T-cell (primary cell): ENCODE measurements around the gene TLE2. TPM values are rescaled to one million over a fixed set of nuclear protein-coding genes. Genes with fewer than 3 reads are reported as not detected.

ENCODE experiments used
- ATAC-seq, 4 experiments: fragments of 200-7000 bp in 3 of 4; fragments of 150-1000 bp in 1 of 4; cut with Tn5 transposase; replicated peaks in 1 of 4; 1 replicate in 3 of 4; 2 replicates in 1 of 4; pipeline ENCODE4 v1.10.0; 2021; ENCODE audit warnings: moderate library complexity in 3 of 4, mild to moderate bottlenecking in 2 of 4, moderate number of reproducible peaks in 1 of 4
- CTCF ChIA-PET, 2 donors: fragments of 300-600 bp; sonication (Branson Sonifier 250); formaldehyde crosslinking; loops; one replicate each; lab custom pipeline; 2022; ENCODE audit warnings: antibody characterized with exemption in 2 of 2; lab: Charles Lee
- POLR2A ChIA-PET, 2 donors: fragments of 300-600 bp; sonication (Branson Sonifier 250); formaldehyde crosslinking; loops; one replicate each; lab custom pipeline; 2022; ENCODE audit warnings: antibody characterized with exemption in 2 of 2; lab: Charles Lee
- DNase-seq, 35 experiments: peaks; one replicate each; pipeline versions ENCODE4 v3.0.0 to v3.0.0-alpha.2; 2013 to 2023
- H3K27ac ChIP-seq: one replicate; pipeline ENCODE4 v1.5.1; 2013; ENCODE audit warnings: low read length
- H3K27me3 ChIP-seq, 2 experiments: replicated peaks in 1 of 2; 1 replicate in 1 of 2; 2 replicates in 1 of 2; pipeline versions ENCODE4 v1.6.1 to v1.7.0; 2013; ENCODE audit warnings: low read length in 1 of 2, mixed read lengths in 1 of 2; ENCODE audit not compliant: control insufficient read depth in 2 of 2, insufficient read depth in 2 of 2; ENCODE audit errors: extremely low read depth in 1 of 2
- H3K36me3 ChIP-seq, 2 donors: 1 replicate in 1 of 2; 2 replicates in 1 of 2; pipeline versions ENCODE4 v1.6.1 to v1.7.0; 2013; ENCODE audit warnings: low read length in 1 of 2; ENCODE audit not compliant: control insufficient read depth in 2 of 2, insufficient read depth in 1 of 2; ENCODE audit errors: extremely low read depth in 1 of 2
- H3K4me1 ChIP-seq, 2 experiments: 1 replicate in 1 of 2; 2 replicates in 1 of 2; pipeline versions ENCODE4 v1.6.1 to v1.7.0; 2013; ENCODE audit warnings: low read length in 2 of 2, mixed read lengths in 1 of 2; ENCODE audit not compliant: insufficient read depth in 2 of 2, control insufficient read depth in 1 of 2; ENCODE audit errors: extremely low read depth in 1 of 2
- H3K4me3 ChIP-seq, 2 donors: 1 replicate in 1 of 2; 2 replicates in 1 of 2; pipeline versions ENCODE4 v1.5.1 to v1.7.0; 2013; ENCODE audit warnings: mild to moderate bottlenecking in 2 of 2, low read length in 1 of 2, moderate library complexity in 1 of 2; ENCODE audit not compliant: control insufficient read depth in 1 of 2; ENCODE audit errors: extremely low read depth in 1 of 2
- H3K9me3 ChIP-seq: 2 replicates; pipeline ENCODE4 v1.7.0; 2013
- H3K27ac Mint-ChIP-seq, 2 donors: one replicate each; pipeline ENCODE4 v1.8.0; 2020 to 2021; ENCODE audit warnings: mild to moderate bottlenecking in 2 of 2, mixed read lengths in 2 of 2
- H3K27me3 Mint-ChIP-seq, 2 donors: one replicate each; pipeline ENCODE4 v1.8.0; 2021 to 2022; ENCODE audit warnings: mixed read lengths in 2 of 2
- H3K36me3 Mint-ChIP-seq: one replicate; pipeline ENCODE4 v1.8.0; 2021; ENCODE audit warnings: mixed read lengths
- H3K4me1 Mint-ChIP-seq, 3 donors: one replicate each; pipeline ENCODE4 v1.8.0; 2020 to 2022; ENCODE audit warnings: mixed read lengths in 3 of 3, mild to moderate bottlenecking in 1 of 3
- H3K4me3 Mint-ChIP-seq, 3 donors: one replicate each; pipeline ENCODE4 v1.8.0; 2020 to 2022; ENCODE audit warnings: mild to moderate bottlenecking in 3 of 3, mixed read lengths in 3 of 3, moderate library complexity in 3 of 3
- H3K9me3 Mint-ChIP-seq, 3 donors: one replicate each; pipeline ENCODE4 v1.8.0; 2020 to 2022; ENCODE audit warnings: mixed read lengths in 3 of 3
- WGBS: methylation state at CpG from one replicate; pipeline ENCODE4 v1.1.5; 2013; ENCODE audit warnings: missing lambda C conversion rate; ENCODE audit not compliant: insufficient coverage; 5-methylcytosine and 5-hydroxymethylcytosine counted together
- total RNA-seq, 35 experiments: library from RNA in 6 of 35; stranded (reverse) in 6 of 35; fragments of 120-200 nt in 1 of 35; gene quantifications; one replicate each; pipeline versions ENCODE4 v1.2.1 to v1.2.4 and lab custom pipeline; 2013 to 2026

TLE2 gene
- total RNA-seq, 5 donors from 2014 or later (not counting 1 experiment from before 2014, with no cell fraction given), result 16.7 to 29.7 (median 21.5) TPM

DNA sequence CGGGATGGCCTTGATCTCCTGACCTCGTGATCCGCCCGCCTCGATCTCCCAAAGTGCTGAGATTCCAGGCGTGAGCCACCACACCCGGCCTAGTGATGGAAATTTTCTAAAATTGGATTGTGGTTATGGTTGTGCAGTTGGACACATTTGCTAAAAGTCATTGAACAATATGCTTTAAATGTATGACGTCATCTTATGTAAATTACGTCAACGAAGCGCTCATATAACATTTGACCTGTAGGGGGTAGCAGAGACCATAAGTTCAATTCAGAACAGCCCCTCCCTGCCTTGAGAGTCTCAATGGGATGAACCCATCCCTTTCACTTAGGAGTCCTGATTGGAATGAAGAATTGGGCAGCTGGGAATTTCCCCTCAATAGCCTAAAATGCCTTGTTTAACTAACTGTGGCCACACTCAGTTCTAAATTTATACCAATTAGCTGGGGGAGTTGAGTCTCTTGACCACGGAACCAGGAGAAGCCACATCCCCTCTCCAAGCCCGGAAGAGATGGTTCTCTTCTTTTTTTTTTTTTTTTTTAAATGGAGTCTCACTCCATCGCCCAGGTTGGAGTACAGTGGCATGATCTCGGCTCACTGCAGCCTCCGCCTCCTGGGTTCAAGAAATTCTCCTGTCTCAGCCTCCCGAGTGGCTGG is 66.9 kb downstream of the TLE2 start:
- no peak overlapping the region for H3K4me3 Mint-ChIP-seq
- ATAC-seq (peak in 3 of 4 experiments; percentile 76 to 93 (median 78)), DNase-seq (peak in 28 of 35 experiments; percentile 12 to 93 (median 34))
- Histone ChIP-seq H3K4me1 (peaks cover 0 to 9% of the 10 kb centered on the region in 2 experiments), H3K4me3 (no peak overlapping the region), H3K27me3 (peaks cover 0 to 5% of the 10 kb centered on the region in 2 experiments), H3K9me3 (no peaks in the 10 kb centered on the region), H3K36me3 (no peaks in the 10 kb centered on the region), H3K27ac (no peak overlapping the region)
- CTCF ChIA-PET, result interaction anchor here (0.7 to 2.7 kb wide), 7 partner anchors 12 to 249 kb away, joined by 3 to 12 read pairs (median 4); no protein-coding TSS in a partner anchor
- H3K36me3 Mint-ChIP-seq, result no peaks in the 10 kb centered on the region
- H3K9me3 Mint-ChIP-seq, result no peaks in the 10 kb centered on the region
- 40% methylated on average over 2 of the region's 17 CpGs for WGBS
- H3K27ac Mint-ChIP-seq, result peak overlapping the region in 1 of 2 donors; percentile 28
- POLR2A ChIA-PET, result no interaction called here
- peaks cover 4 to 7% (median 5%) of the 10 kb centered on the region in 3 donors for H3K4me1 Mint-ChIP-seq
- no peaks in the 10 kb centered on the region for H3K27me3 Mint-ChIP-seq

- no peak overlapping the region for H3K27ac ChIP-seq
- no peak for DNase-seq
- no peaks in the 10 kb centered on the region for H3K27me3 Mint-ChIP-seq
- H3K4me3 ChIP-seq, result no peak overlapping the region
- H3K36me3 Mint-ChIP-seq, result no peaks in the 10 kb centered on the region
- H3K27ac Mint-ChIP-seq, result no peak overlapping the region
- no peaks in the 10 kb centered on the region for H3K9me3 ChIP-seq
- no peak overlapping the region for H3K4me3 Mint-ChIP-seq
- no peaks in the 10 kb centered on the region for H3K36me3 ChIP-seq
- POLR2A ChIA-PET, result interaction anchor here (0.6 to 0.9 kb wide), 4 partner anchors 11 to 796 kb away, joined by 3 to 10 read pairs (median 4); no protein-coding TSS in a partner anchor
- H3K4me1 Mint-ChIP-seq, result peaks cover 5 to 8% (median 7%) of the 10 kb centered on the region in 3 donors
- peaks cover 0 to 7% of the 10 kb centered on the region in 2 experiments for H3K27me3 ChIP-seq
- no peaks in the 10 kb centered on the region for H3K9me3 Mint-ChIP-seq
- ATAC-seq, result no peak
- peaks cover 0 to 9% of the 10 kb centered on the region in 2 experiments for H3K4me1 ChIP-seq
- WGBS, result 95% methylated on average over 11 of the region's 12 CpGs
- CTCF ChIA-PET, result interaction anchor here in 1 of 2 donors (0.6 to 1.0 kb wide), 3 partner anchors 9 to 219 kb away, joined by 4 to 6 read pairs (median 5); no protein-coding TSS in a partner anchor
Measured at GRCh38 chr19:2960120-2960519, 69.0 kb downstream of the TLE2 start.

DNA sequence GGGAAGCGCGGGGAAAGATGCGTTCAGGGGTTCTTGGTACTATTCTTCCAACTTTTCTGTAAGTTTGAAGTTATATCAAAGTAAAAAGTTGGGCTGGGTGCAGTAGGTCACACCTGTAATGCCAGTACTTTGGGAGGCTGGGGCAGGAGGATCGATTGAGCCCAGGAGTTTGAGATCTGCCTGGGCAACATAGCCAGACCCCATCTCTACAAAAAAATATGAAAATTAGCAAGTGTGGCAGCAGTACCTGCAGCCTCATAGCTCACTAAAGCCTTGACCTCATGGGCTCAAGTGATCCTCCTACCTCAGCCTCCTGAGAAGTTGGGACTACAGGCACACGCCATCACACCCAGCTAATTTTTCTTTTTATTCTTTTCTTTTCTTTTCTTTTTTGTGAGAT is 71.9 kb downstream of the TLE2 start:
- H3K4me3 Mint-ChIP-seq, result no peak overlapping the region
- H3K36me3 ChIP-seq, result no peaks in the 10 kb centered on the region
- 100% methylated on average over 1 of the region's 5 CpGs for WGBS
- CTCF ChIA-PET, result interaction anchor here in 1 of 2 donors (0.5 to 1.0 kb wide), 2 partner anchors 132 to 147 kb away, joined by 3 to 4 read pairs; no protein-coding TSS in a partner anchor
- H3K27ac Mint-ChIP-seq, result no peak overlapping the region
- DNase-seq, result no peak
- peaks cover 0 to 6% of the 10 kb centered on the region in 2 experiments for H3K4me1 ChIP-seq
- no peaks in the 10 kb centered on the region for H3K27me3 Mint-ChIP-seq
- no peaks in the 10 kb centered on the region for H3K9me3 Mint-ChIP-seq
- peaks cover 0 to 3% of the 10 kb centered on the region in 2 experiments for H3K27me3 ChIP-seq
- no peak overlapping the region for H3K27ac ChIP-seq
- peaks cover 3 to 7% (median 5%) of the 10 kb centered on the region in 3 donors for H3K4me1 Mint-ChIP-seq
- no peaks in the 10 kb centered on the region for H3K36me3 Mint-ChIP-seq
- ATAC-seq, result no peak
- POLR2A ChIA-PET, result interaction anchor here in 1 of 2 donors (0.5 kb wide), 1 partner anchor 190 kb away, joined by 3 read pairs; no protein-coding TSS in a partner anchor
- H3K4me3 ChIP-seq, result no peak overlapping the region
- H3K9me3 ChIP-seq, result no peaks in the 10 kb centered on the region

DNA sequence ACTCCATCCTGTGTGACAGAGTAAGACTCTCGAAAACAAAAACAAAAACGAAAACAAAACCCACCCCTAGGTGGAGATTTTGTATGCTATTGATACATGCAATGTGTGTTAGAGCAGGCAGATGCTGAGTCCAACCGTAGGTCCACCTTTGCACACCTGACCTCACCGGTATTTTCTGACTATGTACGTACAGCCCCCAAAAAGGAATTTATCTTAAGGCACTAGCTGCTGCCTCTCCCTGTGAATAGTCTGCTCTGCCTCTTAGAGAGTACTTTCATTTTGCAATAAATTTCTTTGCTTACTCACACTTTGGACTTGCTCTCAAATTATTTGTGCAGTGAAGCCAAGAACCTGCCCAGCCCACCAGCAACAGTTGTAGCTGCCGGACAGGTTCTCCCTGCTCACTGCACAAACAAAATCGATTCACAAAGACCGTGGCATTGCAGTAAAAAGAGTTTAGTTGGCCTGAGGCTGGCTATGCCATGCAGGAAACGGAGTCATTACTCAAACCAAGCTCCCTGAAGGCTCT is 76.1 kb downstream of the TLE2 start:
- no peak overlapping the region for H3K27ac ChIP-seq
- H3K4me3 ChIP-seq, result no peak overlapping the region
- H3K4me1 Mint-ChIP-seq, result peaks cover 18 to 30% (median 19%) of the 10 kb centered on the region in 3 donors
- no peak overlapping the region for H3K4me3 Mint-ChIP-seq
- H3K36me3 ChIP-seq, result no peaks in the 10 kb centered on the region
- peaks cover 0 to 3% of the 10 kb centered on the region in 2 experiments for H3K27me3 ChIP-seq
- H3K4me1 ChIP-seq, result peaks cover 10 to 11% of the 10 kb centered on the region in 2 experiments
- WGBS, result 85% methylated on average over 4 of the region's 9 CpGs
- no peaks in the 10 kb centered on the region for H3K36me3 Mint-ChIP-seq
- CTCF ChIA-PET, result interaction anchor here (0.5 to 0.6 kb wide), 4 partner anchors 38 to 426 kb away, joined by 3 to 7 read pairs (median 4); no protein-coding TSS in a partner anchor
- H3K27me3 Mint-ChIP-seq, result no peaks in the 10 kb centered on the region
- no peaks in the 10 kb centered on the region for H3K9me3 Mint-ChIP-seq
- H3K27ac Mint-ChIP-seq, result no peak overlapping the region
- ATAC-seq (no peak), DNase-seq (no peak)
- no peaks in the 10 kb centered on the region for H3K9me3 ChIP-seq
- POLR2A ChIA-PET, result no interaction called here

DNA sequence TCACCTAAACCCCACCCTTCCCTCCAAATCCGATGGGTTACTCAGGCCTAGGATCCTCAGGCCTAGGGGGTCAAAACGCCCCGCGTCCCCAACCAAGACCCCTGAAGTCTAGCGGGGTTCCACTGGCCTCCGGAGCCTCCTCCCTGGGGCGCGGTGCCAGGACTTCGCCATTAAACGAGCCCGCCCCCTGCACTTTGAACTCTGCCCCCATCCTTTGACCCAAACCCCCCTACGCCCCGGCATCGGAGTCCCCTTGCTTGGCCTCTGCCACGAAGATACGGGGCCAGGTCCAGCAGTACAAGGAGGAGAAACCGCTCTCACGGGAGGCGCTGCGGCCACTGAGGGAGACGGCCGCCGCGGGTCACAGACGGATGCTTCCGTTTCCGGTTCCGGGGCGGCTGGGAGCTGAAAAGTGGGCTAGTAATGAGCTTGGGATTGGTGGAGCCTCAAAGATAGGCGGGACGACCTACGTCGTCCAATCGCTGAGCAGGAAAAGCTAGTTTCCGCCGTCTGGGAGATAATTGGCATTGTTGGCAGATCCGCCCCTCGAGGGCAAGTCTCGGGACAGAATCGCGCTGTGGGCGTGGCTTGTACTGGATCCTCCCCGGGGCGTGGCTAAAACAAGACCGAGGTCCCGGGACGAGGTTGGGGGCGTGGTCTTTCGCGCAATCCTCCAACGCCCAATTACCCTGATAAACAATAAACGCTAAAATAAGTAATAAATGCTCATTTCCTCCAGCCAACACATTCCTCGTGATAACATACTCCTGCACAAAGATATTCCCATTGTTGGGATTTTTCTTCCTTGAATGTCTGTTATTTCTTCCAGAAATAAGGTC is 78.6 kb downstream of the TLE2 start:
- peak; percentile 94 to 98 (median 96) for ATAC-seq
- Mint-ChIP-seq H3K27ac (peak overlapping the region; percentile 98 to 99), H3K9me3 (no peaks in the 10 kb centered on the region)

More for the DNA sequence above, 78.6 kb downstream of the TLE2 start:
- Histone ChIP-seq H3K27me3 (peaks cover 0 to 3% of the 10 kb centered on the region in 2 experiments), H3K4me1 (peaks cover 12 to 14% of the 10 kb centered on the region in 2 experiments), H3K27ac (peak overlapping the region; percentile 97), H3K4me3 (peak overlapping the region; percentile 68 to 97), H3K9me3 (no peaks in the 10 kb centered on the region), H3K36me3 (no peaks in the 10 kb centered on the region)
- peak; percentile 99 to 100 (median 100) for DNase-seq
- ChIA-PET POLR2A (interaction anchor here (0.6 to 1.1 kb wide), 9 partner anchors 27 to 1448 kb away, joined by 3 to 9 read pairs (median 4); partner anchors contain the start of genes ZNF57 (in 2 of the 2), GADD45B (in 1 of the 2) and TLE6 (in 1 of the 2)), CTCF (interaction anchor here (0.5 to 2.5 kb wide), 35 partner anchors 9 to 1487 kb away, joined by 3 to 39 read pairs (median 5); partner anchors contain the start of genes AP3D1 (in 1 of the 2), CHAF1A (in 1 of the 2), TLE6 (in 1 of the 2) and ZNF555 (in 1 of the 2))
- Mint-ChIP-seq H3K36me3 (no peaks in the 10 kb centered on the region), H3K4me1 (peaks cover 25 to 36% (median 26%) of the 10 kb centered on the region in 3 donors), H3K4me3 (peak overlapping the region; percentile 94 to 96 (median 95)), H3K27me3 (no peaks in the 10 kb centered on the region)
- WGBS, result 0% methylated on average over 39 of the region's 53 CpGs
